ENCODE results near the gene CYP26A1.

- TF ChIP-seq CTCF (IDR thresholded peaks at IDR 0.05) (peak; percentile 58), POLR2AphosphoS5 (IDR thresholded peaks at IDR 0.05; ENCODE audit: low read depth, low read length) (no peak)
Observed at GRCh38 chr10:93115661-93116383, 42.1 kb downstream of the CYP26A1 start.
